Panc1 (cell line): Measurements from ENCODE around the gene FIGNL2. TPM values are rescaled to one million over a fixed set of nuclear protein-coding genes. Genes with fewer than 3 reads are reported as not detected.

Source experiments
- ATAC-seq: fragments of 200-7000 bp; cut with Tn5 transposase; 2 replicates; pipeline ENCODE4 v1.9.1; 2020; ENCODE audit warnings: mild to moderate bottlenecking, moderate library complexity
- BruUV-seq: library from RNA; stranded (reverse); fragments of 400-500 nt; replicated peaks from 2 replicates; lab custom pipeline; 2021; lab: Mats Ljungman, UMichigan
- CTCF ChIA-PET: fragments of 300-600 bp; sonication (Branson Sonifier 250); formaldehyde crosslinking; loops from one replicate; lab custom pipeline; 2022; ENCODE audit warnings: antibody characterized with exemption; lab: Charles Lee
- POLR2A ChIA-PET: fragments of 300-600 bp; sonication (Branson Sonifier 250); formaldehyde crosslinking; loops from one replicate; lab custom pipeline; 2022; ENCODE audit warnings: antibody characterized with exemption; lab: Charles Lee
- DNase-seq: peaks from one replicate; pipeline ENCODE4 v3.0.0-alpha.2; 2010; ENCODE audit warnings: low read depth, low spot score
- H3K27ac ChIP-seq: 2 replicates; pipeline ENCODE4 v1.5.1; 2011; ENCODE audit warnings: mild to moderate bottlenecking, low read length, inconsistent platforms
- H3K27me3 ChIP-seq: fragments of 200-500 bp; sonication (Bioruptor generic); 2 replicates; pipeline ENCODE4 v1.6.0; 2014; ENCODE audit warnings: low read length, inconsistent platforms; ENCODE audit not compliant: control insufficient read depth, insufficient read depth
- H3K36me3 ChIP-seq: fragments of 200-500 bp; sonication (Bioruptor generic); 2 replicates; pipeline ENCODE4 v1.5.1; 2014; ENCODE audit warnings: inconsistent platforms, mild to moderate bottlenecking, low read length, moderate library complexity; ENCODE audit not compliant: control insufficient read depth, insufficient read depth
- H3K4me1 ChIP-seq: 2 replicates; pipeline ENCODE4 v1.5.1; 2011; ENCODE audit warnings: inconsistent platforms, mild to moderate bottlenecking, low read length, moderate library complexity; ENCODE audit not compliant: control insufficient read depth, insufficient read depth
- H3K4me3 ChIP-seq, 2 experiments: 2 replicates each; pipeline ENCODE4 v1.5.1; 2011 to 2012; ENCODE audit warnings: low read depth in 2 of 2, low read length in 2 of 2, mild to moderate bottlenecking in 2 of 2, inconsistent platforms in 1 of 2, moderate library complexity in 1 of 2
- H3K9me3 ChIP-seq: fragments of 200-500 bp; sonication (Bioruptor generic); 2 replicates; pipeline ENCODE4 v1.5.1; 2014; ENCODE audit warnings: low read depth, mild to moderate bottlenecking, inconsistent platforms, low read length, moderate library complexity; ENCODE audit not compliant: control insufficient read depth, insufficient read depth
- CTCF ChIP-seq: fragments of 450-650 bp; IDR thresholded peaks from 2 replicates; pipeline ENCODE4 v1.5.1; 2017; ENCODE audit warnings: mild to moderate bottlenecking
- POLR2AphosphoS5 ChIP-seq: IDR thresholded peaks from 2 replicates; pipeline ENCODE4 v1.6.1; 2012; ENCODE audit warnings: mild to moderate bottlenecking, low read depth, low read length, moderate library complexity
- SIN3A ChIP-seq: IDR thresholded peaks from 2 replicates; pipeline ENCODE4 v1.6.1; 2012; ENCODE audit warnings: low read depth, mild to moderate bottlenecking, low read length, moderate library complexity, borderline replicate concordance; ENCODE audit not compliant: insufficient read depth
- TCF7L2 ChIP-seq: IDR thresholded peaks from 2 replicates; pipeline ENCODE4 v1.6.1; 2011; ENCODE audit warnings: mild to moderate bottlenecking, low read depth, low read length, inconsistent platforms
- in situ Hi-C: cut with HindIII; loops from 2 replicates; pipeline ENCODE4 v1.10.0; 2016; ENCODE audit warnings: low sequenced_read_pairs, low pct_unique_long_range_greater_than_20kb
- intact Hi-C: fragments of 100-400 bp; cut with micrococcal nuclease; formaldehyde crosslinking; loops from one replicate; pipeline ENCODE4 v1.10.0; 2022; ENCODE audit not compliant: unreplicated experiment
- total RNA-seq: library from RNA; stranded (reverse); gene quantifications from one replicate; pipeline ENCODE4 v1.2.1, GENCODE V29; 2021; ENCODE audit not compliant: unreplicated experiment
- TF ChIP-seq, protein P1 (sequence below), 2 experiments: IDR thresholded peaks; 2 replicates each; pipeline ENCODE4 v1.6.1; 2011 to 2012; ENCODE audit warnings: low read depth in 2 of 2, control low read depth in 1 of 2, low read length in 1 of 2, mild to moderate bottlenecking in 1 of 2, moderate library complexity in 1 of 2; ENCODE audit not compliant: insufficient read depth in 1 of 2

The FIGNL2 gene
- total RNA-seq, 1 experiment from 2014 or later, result 0.23 TPM

DNA sequence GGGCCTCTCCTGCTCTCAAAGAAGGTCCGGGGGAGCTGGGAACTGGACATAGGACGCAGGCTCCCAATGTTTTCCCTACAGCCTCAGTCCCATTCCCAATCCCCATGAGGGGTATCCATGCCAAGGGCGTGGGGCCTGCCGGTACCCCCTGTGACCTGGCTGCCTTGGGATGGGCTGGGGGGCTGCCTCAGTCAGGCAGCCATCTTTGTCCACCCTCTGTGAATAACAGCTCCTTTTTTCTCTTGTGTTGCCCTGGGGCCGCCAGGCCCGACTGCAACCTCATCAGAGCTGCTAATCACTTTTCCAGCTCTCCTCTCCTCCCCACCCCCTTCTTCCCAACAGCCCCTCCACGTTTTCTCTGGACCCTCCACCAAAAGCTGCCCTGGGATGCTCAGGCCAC lies 11.2 kb downstream of the FIGNL2 start:
- intact Hi-C loops, result no loop called here
- DNase-seq (no peak), ATAC-seq (no peak)
- Histone ChIP-seq H3K9me3 (no peaks in the 10 kb centered on the region), H3K27ac (no peak overlapping the region), H3K27me3 (no peaks in the 10 kb centered on the region; the same call in 1 of the 2 replicates), H3K36me3 (no peaks in the 10 kb centered on the region), H3K4me1 (no peaks in the 10 kb centered on the region), H3K4me3 (no peak overlapping the region)
- no TSS peak for BruUV-seq
- TF ChIP-seq CTCF, result no peak
- TF ChIP-seq TCF7L2, result no peak
- TF ChIP-seq, protein P1, sequence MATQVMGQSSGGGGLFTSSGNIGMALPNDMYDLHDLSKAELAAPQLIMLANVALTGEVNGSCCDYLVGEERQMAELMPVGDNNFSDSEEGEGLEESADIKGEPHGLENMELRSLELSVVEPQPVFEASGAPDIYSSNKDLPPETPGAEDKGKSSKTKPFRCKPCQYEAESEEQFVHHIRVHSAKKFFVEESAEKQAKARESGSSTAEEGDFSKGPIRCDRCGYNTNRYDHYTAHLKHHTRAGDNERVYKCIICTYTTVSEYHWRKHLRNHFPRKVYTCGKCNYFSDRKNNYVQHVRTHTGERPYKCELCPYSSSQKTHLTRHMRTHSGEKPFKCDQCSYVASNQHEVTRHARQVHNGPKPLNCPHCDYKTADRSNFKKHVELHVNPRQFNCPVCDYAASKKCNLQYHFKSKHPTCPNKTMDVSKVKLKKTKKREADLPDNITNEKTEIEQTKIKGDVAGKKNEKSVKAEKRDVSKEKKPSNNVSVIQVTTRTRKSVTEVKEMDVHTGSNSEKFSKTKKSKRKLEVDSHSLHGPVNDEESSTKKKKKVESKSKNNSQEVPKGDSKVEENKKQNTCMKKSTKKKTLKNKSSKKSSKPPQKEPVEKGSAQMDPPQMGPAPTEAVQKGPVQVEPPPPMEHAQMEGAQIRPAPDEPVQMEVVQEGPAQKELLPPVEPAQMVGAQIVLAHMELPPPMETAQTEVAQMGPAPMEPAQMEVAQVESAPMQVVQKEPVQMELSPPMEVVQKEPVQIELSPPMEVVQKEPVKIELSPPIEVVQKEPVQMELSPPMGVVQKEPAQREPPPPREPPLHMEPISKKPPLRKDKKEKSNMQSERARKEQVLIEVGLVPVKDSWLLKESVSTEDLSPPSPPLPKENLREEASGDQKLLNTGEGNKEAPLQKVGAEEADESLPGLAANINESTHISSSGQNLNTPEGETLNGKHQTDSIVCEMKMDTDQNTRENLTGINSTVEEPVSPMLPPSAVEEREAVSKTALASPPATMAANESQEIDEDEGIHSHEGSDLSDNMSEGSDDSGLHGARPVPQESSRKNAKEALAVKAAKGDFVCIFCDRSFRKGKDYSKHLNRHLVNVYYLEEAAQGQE (IDR thresholded peaks at IDR 0.05; ENCODE audit: insufficient read depth in 1 of 2, low read depth in 2 of 2, low read length in 1 of 2), result no peak
- TF ChIP-seq SIN3A, result no peak
- TF ChIP-seq POLR2AphosphoS5, result no peak
- ChIA-PET CTCF (interaction anchor here (0.5 to 0.6 kb wide), 2 partner anchors 51 to 490 kb away, joined by 4 read pairs; partner anchors contain the start of gene ANKRD33), POLR2A (no interaction called here)
- in situ Hi-C loops, result no loop called here

- DNase-seq, result no peak
- no peaks in the 10 kb centered on the region for H3K36me3 ChIP-seq
Measured at GRCh38 chr12:51836827-51837173, 11.7 kb downstream of the FIGNL2 start.

More at GRCh38 chr12:51836827-51837173, 11.7 kb downstream of the FIGNL2 start:
- no peaks in the 10 kb centered on the region for H3K9me3 ChIP-seq
- H3K27ac ChIP-seq, result no peak overlapping the region
- no peaks in the 10 kb centered on the region; the same call in 1 of the 2 replicates for H3K27me3 ChIP-seq
- in situ Hi-C loops, result no loop called here
- ATAC-seq, result no peak
- no peak overlapping the region for H3K4me3 ChIP-seq
- BruUV-seq, result no TSS peak
- no peaks in the 10 kb centered on the region for H3K4me1 ChIP-seq
- CTCF ChIA-PET, result interaction anchor here (0.5 to 0.6 kb wide), 2 partner anchors 51 to 490 kb away, joined by 4 read pairs; partner anchors contain the start of gene ANKRD33
- POLR2A ChIA-PET, result no interaction called here
- intact Hi-C loops, result no loop called here
- no peak for TF ChIP-seq CTCF
- TF ChIP-seq POLR2AphosphoS5, result no peak
- TF ChIP-seq, protein P1 (IDR thresholded peaks at IDR 0.05; ENCODE audit: insufficient read depth in 1 of 2, low read depth in 2 of 2, low read length in 1 of 2), result no peak
- TF ChIP-seq TCF7L2, result no peak
- no peak for TF ChIP-seq SIN3A
